Liver (tissue), 9 donors: Measurements from ENCODE around the gene PODXL2. TPM values are rescaled to one million over a fixed set of nuclear protein-coding genes. Genes with fewer than 3 reads are reported as not detected.

ENCODE experiments used
- DNase-seq: peaks from one replicate; pipeline ENCODE4 v3.0.0-alpha.2; 2017; ENCODE audit warnings: low spot score
- H3K27ac ChIP-seq, 2 donors: one replicate each; pipeline ENCODE4 v1.7.0; 2013; ENCODE audit warnings: inconsistent platforms in 2 of 2, low read length in 2 of 2, control low read depth in 1 of 2, low read depth in 1 of 2, mild to moderate bottlenecking in 1 of 2
- H3K27me3 ChIP-seq, 4 donors: one replicate each; pipeline versions ENCODE4 v1.6.1 to v1.7.0; 2013; ENCODE audit warnings: low read length in 3 of 4, inconsistent platforms in 1 of 4, mild to moderate bottlenecking in 1 of 4, moderate library complexity in 1 of 4; ENCODE audit not compliant: control insufficient read depth in 4 of 4, insufficient read depth in 4 of 4
- H3K36me3 ChIP-seq, 4 donors: one replicate each; pipeline versions ENCODE4 v1.6.1 to v1.7.0; 2013; ENCODE audit warnings: low read length in 3 of 4, mild to moderate bottlenecking in 3 of 4, low read depth in 1 of 4, moderate library complexity in 1 of 4; ENCODE audit not compliant: control insufficient read depth in 4 of 4, insufficient read depth in 3 of 4
- H3K4me1 ChIP-seq, 4 donors: one replicate each; pipeline versions ENCODE4 v1.6.1 to v1.7.0; 2013; ENCODE audit warnings: low read length in 3 of 4, mild to moderate bottlenecking in 3 of 4, moderate library complexity in 1 of 4; ENCODE audit not compliant: control insufficient read depth in 4 of 4, insufficient read depth in 4 of 4
- H3K4me3 ChIP-seq, 3 donors: one replicate each; pipeline versions ENCODE4 v1.6.1 to v1.7.0; 2013; ENCODE audit warnings: low read length in 3 of 3, control low read depth in 1 of 3, low read depth in 1 of 3, mild to moderate bottlenecking in 1 of 3
- H3K9ac ChIP-seq, 2 donors: one replicate each; pipeline ENCODE4 v1.7.0; 2013; ENCODE audit warnings: low read length in 2 of 2, mild to moderate bottlenecking in 2 of 2, moderate library complexity in 2 of 2, control low read depth in 1 of 2, low read depth in 1 of 2
- H3K9me3 ChIP-seq, 4 donors: one replicate each; pipeline versions ENCODE4 v1.6.1 to v1.7.0; 2013; ENCODE audit warnings: low read length in 3 of 4; ENCODE audit not compliant: control insufficient read depth in 4 of 4
- ATF3 ChIP-seq: IDR thresholded peaks from 2 replicates; pipeline ENCODE4 v1.6.1; 2016; ENCODE audit warnings: antibody characterized with exemption
- EGR1 ChIP-seq, 2 donors: IDR thresholded peaks; 2 replicates each; pipeline ENCODE4 v1.6.1; 2016 to 2018; ENCODE audit warnings: antibody characterized with exemption in 2 of 2, low read depth in 2 of 2
- FOXA1 ChIP-seq: IDR thresholded peaks from 2 replicates; pipeline ENCODE4 v1.6.1; 2016; ENCODE audit warnings: antibody characterized with exemption
- FOXA2 ChIP-seq: IDR thresholded peaks from 2 replicates; pipeline ENCODE4 v1.6.1; 2016; ENCODE audit warnings: antibody characterized with exemption
- GABPA ChIP-seq, 2 donors: IDR thresholded peaks in 1 of 2; conservative IDR thresholded peaks in 1 of 2; 2 replicates each; pipeline ENCODE4 v1.6.1; 2016; ENCODE audit warnings: antibody characterized with exemption in 2 of 2, mild to moderate bottlenecking in 1 of 2, moderate library complexity in 1 of 2
- HNF4A ChIP-seq, 2 donors: conservative IDR thresholded peaks; 2 replicates each; pipeline ENCODE4 v1.6.1; 2016; ENCODE audit warnings: antibody characterized with exemption in 2 of 2, mild to moderate bottlenecking in 2 of 2
- HNF4G ChIP-seq: IDR thresholded peaks from 2 replicates; pipeline ENCODE4 v1.6.1; 2016; ENCODE audit warnings: antibody characterized with exemption
- JUND ChIP-seq, 2 donors: IDR thresholded peaks; 2 replicates each; pipeline ENCODE4 v1.6.1; 2016; ENCODE audit warnings: antibody characterized with exemption in 2 of 2
- RAD21 ChIP-seq, 2 donors: IDR thresholded peaks; 2 replicates each; pipeline ENCODE4 v1.6.1; 2016; ENCODE audit warnings: antibody characterized with exemption in 2 of 2, mild to moderate bottlenecking in 2 of 2
- RXRA ChIP-seq, 2 donors: IDR thresholded peaks; 2 replicates each; pipeline ENCODE4 v1.6.1; 2017 to 2018; ENCODE audit warnings: antibody characterized with exemption in 2 of 2, mild to moderate bottlenecking in 1 of 2
- SP1 ChIP-seq: IDR thresholded peaks from 2 replicates; pipeline ENCODE4 v1.6.1; 2018; ENCODE audit warnings: antibody characterized with exemption, mild to moderate bottlenecking
- TAF1 ChIP-seq: conservative IDR thresholded peaks from 2 replicates; pipeline ENCODE4 v1.6.1; 2016; ENCODE audit warnings: antibody characterized with exemption, mild to moderate bottlenecking
- YY1 ChIP-seq: IDR thresholded peaks from 2 replicates; pipeline ENCODE4 v1.6.1; 2016; ENCODE audit warnings: antibody characterized with exemption, mild to moderate bottlenecking
- WGBS: extraction: QIAGEN DNeasy Blood & Tissue Kit; methylation state at CpG from one replicate; pipeline ENCODE4 v1.1.7; 2013; 5-methylcytosine and 5-hydroxymethylcytosine counted together
- polyA plus RNA-seq, 2 donors: library from polyadenylated mRNA; stranded (reverse) in 1 of 2; unstranded in 1 of 2; fragments of 200-250 nt in 1 of 2; fragments of >200 nt in 1 of 2; fragmentation: Nextera tagmentation in 1 of 2; extraction: Ambion mirVana in 1 of 2; gene quantifications; one replicate each; pipeline versions ENCODE4 v1.2.1 to v1.2.3, GENCODE V29; 2013 to 2015
- total RNA-seq, 2 donors: library from RNA; depleted of rRNA; stranded (reverse); fragments of >200 nt; gene quantifications; one replicate each; pipeline ENCODE4 v1.2.3, GENCODE V29; 2014
- TF ChIP-seq, protein P1 (sequence below): IDR thresholded peaks from 2 replicates; pipeline ENCODE4 v1.6.1; 2016; ENCODE audit warnings: antibody characterized with exemption
- TF ChIP-seq, protein P2 (sequence below): fragments of 150-350 bp; IDR thresholded peaks from 2 replicates; pipeline ENCODE4 v1.5.1; 2017; ENCODE audit warnings: improper control_type of control experiment, low read depth, low read length; ENCODE audit not compliant: missing input control
- TF ChIP-seq, protein P3 (sequence below): IDR thresholded peaks from 2 replicates; pipeline ENCODE4 v1.6.1; 2016; ENCODE audit warnings: antibody characterized with exemption
- donor health status: healthy.
- donor health status: healthy.
- donor health status: healthy.
- donor health status: healthy.
- donor health status: healthy.

PODXL2 gene
- total and polyA plus RNA-seq, 4 donors = 0.47 to 1.4 (median 0.88) TPM

- WGBS = 85% methylated on average over 3 of the region's 3 CpGs
- DNase-seq = no peak
Measured at GRCh38 chr3:127655641-127656040, 26.7 kb downstream of the PODXL2 start.

DNA sequence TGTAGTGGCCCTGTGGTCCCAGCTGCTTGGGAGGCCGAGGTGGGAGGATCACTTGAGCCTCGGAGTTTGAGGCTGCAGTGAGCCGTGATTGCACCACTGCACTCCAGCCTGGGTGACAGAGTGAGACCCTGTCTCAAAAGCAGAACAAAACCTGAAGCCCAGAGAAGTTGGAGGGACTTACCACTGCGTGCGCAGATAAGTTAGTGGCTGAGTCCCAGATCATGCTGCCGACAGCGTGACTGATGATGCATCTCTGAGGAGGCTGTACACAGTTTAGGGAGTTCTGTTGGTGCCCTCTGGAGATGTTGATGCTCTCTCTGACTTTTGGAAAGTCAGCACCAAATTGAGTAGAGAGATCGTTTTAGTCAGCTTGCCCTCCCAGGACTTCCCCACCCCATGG lies 27.9 kb downstream of the PODXL2 start:
- no peak for DNase-seq
- H3K4me1 ChIP-seq = peaks cover 0 to 6% (median 3%) of the 10 kb centered on the region in 4 donors
- no peak overlapping the region for H3K4me3 ChIP-seq
- WGBS = 93% methylated on average over 8 of the region's 8 CpGs
- TF ChIP-seq GABPA (IDR thresholded peaks at IDR 0.05 in 1 of 2, conservative IDR thresholded peaks at IDR 0.05 in 1 of 2) = no peak
- H3K27me3 ChIP-seq = no peaks in the 10 kb centered on the region
- no peak overlapping the region for H3K27ac ChIP-seq
- H3K9ac ChIP-seq = no peak overlapping the region
- H3K9me3 ChIP-seq = no peaks in the 10 kb centered on the region
- no peaks in the 10 kb centered on the region for H3K36me3 ChIP-seq

More at GRCh38 chr3:127655641-127656040, 26.7 kb downstream of the PODXL2 start:
- no peaks in the 10 kb centered on the region for H3K9me3 ChIP-seq
- H3K27ac ChIP-seq = no peak overlapping the region
- H3K9ac ChIP-seq = no peak overlapping the region
- TF ChIP-seq, protein P1, sequence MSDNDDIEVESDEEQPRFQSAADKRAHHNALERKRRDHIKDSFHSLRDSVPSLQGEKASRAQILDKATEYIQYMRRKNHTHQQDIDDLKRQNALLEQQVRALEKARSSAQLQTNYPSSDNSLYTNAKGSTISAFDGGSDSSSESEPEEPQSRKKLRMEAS = no peak
- peak in 1 of 2 donors; percentile 49 for TF ChIP-seq JUND (IDR thresholded peaks at IDR 0.05)
- no peak for TF ChIP-seq EGR1 (IDR thresholded peaks at IDR 0.05; ENCODE audit: low read depth in 2 of 2)
- no peaks in the 10 kb centered on the region for H3K27me3 ChIP-seq
- H3K4me1 ChIP-seq = peaks cover 0 to 6% (median 3%) of the 10 kb centered on the region in 4 donors
- no peak overlapping the region for H3K4me3 ChIP-seq
- H3K36me3 ChIP-seq = no peaks in the 10 kb centered on the region

DNA sequence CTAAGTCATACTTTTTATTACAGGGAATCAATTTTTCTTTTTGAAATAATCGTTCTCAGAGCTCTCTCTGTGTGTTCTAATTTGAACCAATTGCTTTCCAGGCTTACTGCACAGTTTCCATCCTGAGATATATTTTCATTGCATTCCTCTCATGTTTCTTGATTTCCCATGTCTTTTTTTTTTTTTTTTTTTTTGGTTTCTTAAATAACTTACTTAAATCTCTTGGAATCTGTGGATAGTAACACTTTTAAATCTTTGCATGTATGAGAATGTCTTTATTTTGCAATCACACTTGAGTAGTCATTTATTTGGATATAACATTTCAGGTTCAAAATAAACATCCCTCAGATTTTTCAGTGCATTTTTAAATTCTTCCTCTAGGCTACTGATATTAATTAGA lies 29.2 kb downstream of the PODXL2 start:
- no peaks in the 10 kb centered on the region for H3K27me3 ChIP-seq
- H3K4me1 ChIP-seq = no peaks in the 10 kb centered on the region
- H3K9ac ChIP-seq = no peak overlapping the region
- no peaks in the 10 kb centered on the region for H3K9me3 ChIP-seq
- WGBS = 61% methylated on average over 1 of the region's 1 CpG
- no peaks in the 10 kb centered on the region for H3K36me3 ChIP-seq
- DNase-seq = no peak
- H3K27ac ChIP-seq = no peak overlapping the region
- no peak for TF ChIP-seq EGR1 (IDR thresholded peaks at IDR 0.05; ENCODE audit: low read depth in 2 of 2)
- TF ChIP-seq YY1 = no peak
- TF ChIP-seq GABPA (IDR thresholded peaks at IDR 0.05 in 1 of 2, conservative IDR thresholded peaks at IDR 0.05 in 1 of 2) = no peak
- no peak for TF ChIP-seq FOXA1
- TF ChIP-seq ATF3 = no peak
- TF ChIP-seq RAD21 (IDR thresholded peaks at IDR 0.05) = no peak
- no peak for TF ChIP-seq HNF4G
- no peak for TF ChIP-seq HNF4A (conservative IDR thresholded peaks at IDR 0.05)
- TF ChIP-seq, protein P1 = no peak
- no peak overlapping the region for H3K4me3 ChIP-seq

DNA sequence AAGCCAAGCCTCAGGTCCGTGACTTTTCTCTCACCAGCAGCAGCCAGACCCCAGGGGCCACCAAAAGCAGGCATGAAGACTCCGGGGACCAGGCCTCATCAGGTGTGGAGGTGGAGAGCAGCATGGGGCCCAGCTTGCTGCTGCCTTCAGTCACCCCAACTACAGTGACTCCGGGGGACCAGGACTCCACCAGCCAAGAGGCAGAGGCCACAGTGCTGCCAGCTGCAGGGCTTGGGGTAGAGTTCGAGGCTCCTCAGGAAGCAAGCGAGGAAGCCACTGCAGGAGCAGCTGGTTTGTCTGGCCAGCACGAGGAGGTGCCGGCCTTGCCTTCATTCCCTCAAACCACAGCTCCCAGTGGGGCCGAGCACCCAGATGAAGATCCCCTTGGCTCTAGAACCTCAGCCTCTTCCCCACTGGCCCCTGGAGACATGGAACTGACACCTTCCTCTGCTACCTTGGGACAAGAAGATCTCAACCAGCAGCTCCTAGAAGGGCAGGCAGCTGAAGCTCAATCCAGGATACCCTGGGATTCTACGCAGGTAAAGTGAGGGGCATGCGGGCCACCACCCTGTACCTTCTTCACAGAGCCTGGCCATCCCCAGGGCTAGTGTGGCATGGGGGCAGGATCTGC lies 31.8 kb downstream of the PODXL2 start:
- no peaks in the 10 kb centered on the region for H3K9me3 ChIP-seq
- H3K4me1 ChIP-seq = no peaks in the 10 kb centered on the region
- H3K27me3 ChIP-seq = no peaks in the 10 kb centered on the region
- WGBS = 97% methylated on average over 10 of the region's 10 CpGs
- no peak for DNase-seq
- H3K9ac ChIP-seq = no peak overlapping the region
- no peak overlapping the region for H3K4me3 ChIP-seq
- H3K36me3 ChIP-seq = no peaks in the 10 kb centered on the region
- no peak overlapping the region for H3K27ac ChIP-seq
- TF ChIP-seq, protein P2, sequence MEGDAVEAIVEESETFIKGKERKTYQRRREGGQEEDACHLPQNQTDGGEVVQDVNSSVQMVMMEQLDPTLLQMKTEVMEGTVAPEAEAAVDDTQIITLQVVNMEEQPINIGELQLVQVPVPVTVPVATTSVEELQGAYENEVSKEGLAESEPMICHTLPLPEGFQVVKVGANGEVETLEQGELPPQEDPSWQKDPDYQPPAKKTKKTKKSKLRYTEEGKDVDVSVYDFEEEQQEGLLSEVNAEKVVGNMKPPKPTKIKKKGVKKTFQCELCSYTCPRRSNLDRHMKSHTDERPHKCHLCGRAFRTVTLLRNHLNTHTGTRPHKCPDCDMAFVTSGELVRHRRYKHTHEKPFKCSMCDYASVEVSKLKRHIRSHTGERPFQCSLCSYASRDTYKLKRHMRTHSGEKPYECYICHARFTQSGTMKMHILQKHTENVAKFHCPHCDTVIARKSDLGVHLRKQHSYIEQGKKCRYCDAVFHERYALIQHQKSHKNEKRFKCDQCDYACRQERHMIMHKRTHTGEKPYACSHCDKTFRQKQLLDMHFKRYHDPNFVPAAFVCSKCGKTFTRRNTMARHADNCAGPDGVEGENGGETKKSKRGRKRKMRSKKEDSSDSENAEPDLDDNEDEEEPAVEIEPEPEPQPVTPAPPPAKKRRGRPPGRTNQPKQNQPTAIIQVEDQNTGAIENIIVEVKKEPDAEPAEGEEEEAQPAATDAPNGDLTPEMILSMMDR = no peak
- no peak for TF ChIP-seq FOXA2
- TF ChIP-seq RXRA (IDR thresholded peaks at IDR 0.05) = no peak
- TF ChIP-seq HNF4G = no peak
- TF ChIP-seq, protein P3, sequence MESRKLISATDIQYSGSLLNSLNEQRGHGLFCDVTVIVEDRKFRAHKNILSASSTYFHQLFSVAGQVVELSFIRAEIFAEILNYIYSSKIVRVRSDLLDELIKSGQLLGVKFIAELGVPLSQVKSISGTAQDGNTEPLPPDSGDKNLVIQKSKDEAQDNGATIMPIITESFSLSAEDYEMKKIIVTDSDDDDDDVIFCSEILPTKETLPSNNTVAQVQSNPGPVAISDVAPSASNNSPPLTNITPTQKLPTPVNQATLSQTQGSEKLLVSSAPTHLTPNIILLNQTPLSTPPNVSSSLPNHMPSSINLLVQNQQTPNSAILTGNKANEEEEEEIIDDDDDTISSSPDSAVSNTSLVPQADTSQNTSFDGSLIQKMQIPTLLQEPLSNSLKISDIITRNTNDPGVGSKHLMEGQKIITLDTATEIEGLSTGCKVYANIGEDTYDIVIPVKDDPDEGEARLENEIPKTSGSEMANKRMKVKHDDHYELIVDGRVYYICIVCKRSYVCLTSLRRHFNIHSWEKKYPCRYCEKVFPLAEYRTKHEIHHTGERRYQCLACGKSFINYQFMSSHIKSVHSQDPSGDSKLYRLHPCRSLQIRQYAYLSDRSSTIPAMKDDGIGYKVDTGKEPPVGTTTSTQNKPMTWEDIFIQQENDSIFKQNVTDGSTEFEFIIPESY = no peak
- TF ChIP-seq EGR1 (IDR thresholded peaks at IDR 0.05; ENCODE audit: low read depth in 2 of 2) = no peak
- TF ChIP-seq, protein P1 = no peak
- TF ChIP-seq RAD21 (IDR thresholded peaks at IDR 0.05) = no peak
- TF ChIP-seq JUND (IDR thresholded peaks at IDR 0.05) = no peak
- TF ChIP-seq FOXA1 = no peak
- TF ChIP-seq YY1 = no peak
- no peak for TF ChIP-seq GABPA (IDR thresholded peaks at IDR 0.05 in 1 of 2, conservative IDR thresholded peaks at IDR 0.05 in 1 of 2)
- TF ChIP-seq SP1 = no peak
- no peak for TF ChIP-seq ATF3
- no peak for TF ChIP-seq TAF1
